Activated T-helper 1 cell treated with Interleukin-2 at 50 U/mL for 16 hours (primary cell): ENCODE results near the gene LRRC10.
A peak's percentile ranks its signal among the peaks of the same experiment; 100 is the strongest.

ENCODE experiments used
- DNase-seq: peaks from one replicate; pipeline ENCODE4 v3.0.0-alpha.2; 2020; ENCODE audit warnings: low read depth

LRRC10 gene, protein sequence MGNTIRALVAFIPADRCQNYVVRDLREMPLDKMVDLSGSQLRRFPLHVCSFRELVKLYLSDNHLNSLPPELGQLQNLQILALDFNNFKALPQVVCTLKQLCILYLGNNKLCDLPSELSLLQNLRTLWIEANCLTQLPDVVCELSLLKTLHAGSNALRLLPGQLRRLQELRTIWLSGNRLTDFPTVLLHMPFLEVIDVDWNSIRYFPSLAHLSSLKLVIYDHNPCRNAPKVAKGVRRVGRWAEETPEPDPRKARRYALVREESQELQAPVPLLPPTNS

DNA sequence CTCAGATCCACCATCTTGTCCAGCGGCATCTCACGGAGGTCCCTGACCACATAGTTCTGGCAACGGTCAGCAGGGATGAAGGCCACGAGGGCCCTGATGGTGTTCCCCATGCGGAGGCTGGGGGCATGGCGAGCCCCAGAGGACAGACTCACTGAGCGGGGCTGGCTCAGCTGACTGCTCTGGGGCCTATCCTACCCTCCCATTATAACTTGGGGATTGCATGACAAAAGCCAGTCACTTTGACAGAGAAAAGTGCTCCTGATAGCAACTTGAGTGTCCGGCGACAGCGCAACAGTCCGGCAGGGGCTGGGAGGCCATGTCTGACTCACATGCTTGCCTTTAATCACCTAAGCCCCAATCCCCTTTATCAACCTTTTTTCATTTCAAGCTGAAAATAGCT is at the start of gene LRRC10:
Gene LRRC10, minus strand, starts transcription at position 179 of the 400 bp plus-strand sequence. Its CDS starts 69 bp downstream, at position 110.
- DNase-seq, result no peak

DNA sequence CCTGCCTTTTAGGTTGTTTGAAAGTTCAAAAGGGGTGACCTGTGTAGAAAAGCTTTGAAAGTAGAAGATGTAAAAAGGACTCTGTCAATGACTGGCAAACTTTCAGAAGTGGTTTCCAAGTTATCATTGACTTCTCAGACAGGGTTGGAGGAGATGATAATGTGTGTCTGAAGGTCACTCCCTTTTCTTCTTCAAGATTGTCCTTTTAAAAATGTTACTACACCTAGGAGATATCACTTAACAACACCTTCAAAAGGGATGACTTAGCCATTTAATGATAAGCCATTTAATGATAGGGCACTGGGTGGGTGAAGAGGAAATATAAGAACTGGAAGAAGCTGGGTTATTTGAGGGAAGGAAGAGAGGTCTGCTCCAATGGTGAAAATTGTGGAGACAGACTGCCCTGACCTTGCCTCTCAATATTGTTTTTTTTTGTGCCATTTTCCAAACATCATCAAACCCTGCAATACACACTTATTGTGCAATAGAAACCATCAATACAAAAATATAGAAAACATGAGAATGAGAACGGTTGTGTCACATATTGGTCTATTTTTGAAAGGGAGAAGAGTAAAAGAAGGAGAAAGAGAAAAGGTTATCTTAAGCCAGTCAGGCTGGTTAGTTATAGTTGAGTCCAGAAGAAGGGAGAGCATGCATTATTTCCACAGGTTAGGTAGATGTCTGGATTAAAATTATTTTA is 49.6 kb upstream of the LRRC10 start:
- DNase-seq, result no peak

DNA sequence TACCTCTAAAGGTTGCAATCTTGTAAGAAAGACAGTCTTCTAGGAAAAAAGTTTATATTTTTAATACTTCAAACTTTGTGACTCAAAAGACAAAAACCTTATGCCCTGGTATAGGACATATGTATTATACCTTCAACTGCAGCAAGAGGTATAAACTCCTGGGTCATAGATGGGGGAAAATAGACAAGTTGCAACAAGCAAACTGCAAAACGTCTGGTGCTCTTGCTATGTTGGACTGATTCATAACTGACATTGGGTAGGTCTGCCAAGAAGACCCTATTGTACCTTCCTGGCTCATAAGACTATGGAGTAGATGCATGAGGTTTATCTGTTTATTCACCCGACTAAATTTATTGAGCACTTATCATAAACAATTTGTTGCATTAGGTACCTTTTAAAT is 47.5 kb upstream of the LRRC10 start:
- DNase-seq, result no peak

DNA sequence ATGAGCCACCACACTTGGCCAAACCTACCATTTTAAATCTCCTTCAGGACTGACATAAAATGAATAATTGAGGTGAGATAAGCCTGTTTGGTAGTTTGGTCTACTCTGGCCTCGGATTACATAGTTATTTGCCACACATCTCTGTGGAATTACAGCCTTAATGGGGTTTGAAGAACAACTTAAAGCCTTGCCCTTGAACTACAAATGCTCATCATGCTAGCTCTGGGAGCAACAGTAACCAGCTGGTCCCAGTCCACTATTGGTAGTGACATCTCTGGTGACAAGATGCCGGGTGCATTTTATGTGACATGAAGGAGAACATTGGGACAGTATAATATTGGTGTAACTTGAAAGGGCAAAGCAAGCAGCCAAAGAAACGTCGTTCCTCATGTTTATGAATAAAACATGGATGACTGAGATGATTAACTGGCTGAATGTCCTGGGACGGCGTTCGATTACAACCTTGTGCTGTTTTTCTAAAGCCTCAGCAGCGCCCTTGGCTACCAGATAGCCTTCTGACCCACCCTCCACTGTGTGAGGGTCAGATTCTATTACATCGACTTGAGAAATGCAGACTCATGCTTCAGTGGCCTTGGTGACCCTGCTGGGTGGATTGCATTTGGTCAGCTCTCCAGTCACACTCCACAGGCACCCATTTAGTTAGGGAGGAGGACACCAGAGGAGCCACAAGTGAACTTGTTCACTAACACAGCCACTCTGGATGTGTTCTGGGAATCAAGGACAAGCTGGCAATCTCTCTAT is 46.9 kb upstream of the LRRC10 start:
- no peak for DNase-seq

DNA sequence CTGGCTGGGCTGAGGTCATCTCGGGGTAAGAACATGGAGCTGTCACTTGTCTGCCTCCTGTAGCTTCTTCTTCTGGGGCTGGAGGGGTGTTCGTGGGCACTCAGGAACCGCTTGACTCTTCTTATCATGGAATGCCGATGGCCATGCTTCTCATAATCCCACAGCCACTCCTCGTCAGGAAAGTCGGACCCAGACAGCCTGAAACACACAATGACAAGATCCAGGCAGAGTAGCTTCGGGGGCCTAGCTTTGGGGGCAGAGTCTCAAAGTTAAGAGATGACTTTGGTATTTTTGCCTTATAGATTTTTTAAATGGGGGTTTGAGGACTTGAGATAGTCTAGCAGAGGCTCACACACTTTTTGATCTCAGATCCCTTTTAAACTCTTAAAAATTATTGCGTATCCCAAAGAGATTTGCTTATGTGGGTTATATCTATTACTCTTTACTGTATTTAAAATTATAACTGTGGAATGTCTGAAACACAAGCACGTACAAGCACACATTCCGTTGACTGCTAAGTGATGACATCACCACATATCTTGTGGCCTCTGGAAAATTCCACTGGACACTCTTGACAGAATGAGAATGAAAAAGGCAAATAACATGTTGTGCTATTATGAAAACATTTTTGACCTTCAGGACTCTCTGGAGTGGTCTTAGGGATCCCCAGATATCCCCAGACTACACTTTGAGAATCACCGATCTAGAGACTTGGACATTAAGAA is 45.1 kb upstream of the LRRC10 start:
- DNase-seq, result no peak

DNA sequence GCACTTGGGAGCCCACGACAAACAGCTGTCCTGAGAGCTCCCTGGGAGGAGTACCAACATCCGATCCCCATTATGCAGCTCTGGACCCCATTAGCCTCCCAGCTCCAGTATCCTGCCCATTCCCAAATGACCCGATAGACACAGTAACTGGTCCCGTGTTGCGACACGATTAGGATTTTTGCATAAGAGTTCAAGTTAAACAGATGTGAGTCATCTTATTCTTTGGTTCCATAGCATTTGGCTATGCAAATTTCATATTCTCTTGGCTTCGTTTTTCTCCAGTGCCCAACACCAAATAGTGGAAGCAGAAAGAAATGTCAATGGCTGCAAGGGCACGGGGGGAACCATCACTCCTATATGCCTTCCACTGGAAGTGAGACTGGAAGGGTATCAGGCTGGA is 43.0 kb upstream of the LRRC10 start:
- DNase-seq, result no peak

DNA sequence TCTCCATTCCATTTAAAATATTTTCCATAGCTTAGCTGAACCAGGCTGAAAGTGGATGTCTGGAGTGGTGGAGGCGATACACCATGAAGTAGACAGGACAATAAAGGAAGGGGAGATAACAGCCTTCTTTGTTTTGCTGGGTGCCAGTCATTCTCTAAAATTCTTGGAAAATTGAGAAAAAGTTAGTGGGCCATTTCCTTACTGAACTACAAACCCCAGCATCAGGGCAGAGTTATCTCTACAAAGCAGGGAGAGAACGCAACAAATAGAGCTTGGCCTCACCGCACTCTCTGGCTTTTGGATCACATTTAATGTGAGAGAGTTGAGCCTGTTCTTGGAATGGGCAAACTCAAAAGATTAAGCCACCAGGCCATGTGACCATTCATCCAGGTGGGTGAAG is 41.2 kb upstream of the LRRC10 start:
- no peak for DNase-seq

DNA sequence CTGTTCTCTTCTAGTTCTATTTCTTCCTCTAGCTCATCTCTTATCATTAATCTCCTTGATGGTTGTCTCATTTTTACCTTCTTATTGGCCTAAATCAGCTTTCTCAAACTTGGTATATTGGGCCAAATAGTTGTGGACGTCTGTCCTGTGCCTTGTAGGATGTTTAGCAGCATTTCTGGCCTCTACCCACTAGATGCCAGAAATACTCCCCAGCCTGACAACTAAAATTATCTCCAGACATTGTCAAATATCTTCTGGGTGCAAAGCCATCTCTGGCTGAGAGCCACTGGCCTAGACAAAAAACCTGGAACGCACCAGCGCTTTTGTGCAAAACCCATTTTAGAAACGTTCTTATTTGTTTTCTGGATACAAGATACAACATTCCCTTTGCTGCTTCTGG is 38.8 kb upstream of the LRRC10 start:
- DNase-seq, result no peak

DNA sequence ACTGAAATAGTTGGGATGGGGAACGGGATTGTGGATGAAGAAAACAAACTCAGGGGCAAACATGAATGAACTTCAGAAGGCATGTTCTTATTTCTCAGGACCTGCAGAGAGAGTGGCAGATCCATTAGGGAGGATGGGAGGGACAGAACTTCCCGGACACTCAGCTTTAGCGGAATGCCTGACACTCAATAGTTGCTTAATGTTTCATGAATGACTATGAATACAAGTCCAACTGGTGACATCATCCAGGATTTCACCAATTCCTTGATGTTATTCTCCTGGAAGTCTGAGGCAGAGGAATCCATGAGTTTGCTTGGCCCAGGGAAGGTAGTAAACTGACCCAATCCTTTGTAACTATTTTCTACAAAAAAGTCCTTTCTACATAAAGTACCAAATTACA is 37.8 kb upstream of the LRRC10 start:
- DNase-seq, result no peak

DNA sequence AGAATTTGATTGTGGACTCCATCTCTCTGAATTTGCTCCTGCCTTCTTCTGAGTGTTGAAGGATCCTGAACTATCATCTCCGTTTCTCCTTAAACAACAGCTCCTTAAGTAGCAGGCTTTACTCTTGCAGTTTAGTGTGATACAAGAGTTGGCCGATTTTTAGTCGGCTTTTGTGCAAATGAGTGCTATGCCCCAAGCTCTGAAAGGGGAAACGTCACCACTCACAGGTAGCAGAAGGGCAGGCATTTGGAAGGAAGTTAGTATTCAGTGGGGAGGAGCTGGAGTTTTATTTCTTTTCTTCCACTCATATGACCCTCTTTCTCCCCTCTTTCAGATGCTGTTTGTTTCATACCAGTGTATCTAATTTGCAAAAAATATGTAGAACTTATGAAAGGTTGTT is 36.5 kb upstream of the LRRC10 start:
- no peak for DNase-seq

DNA sequence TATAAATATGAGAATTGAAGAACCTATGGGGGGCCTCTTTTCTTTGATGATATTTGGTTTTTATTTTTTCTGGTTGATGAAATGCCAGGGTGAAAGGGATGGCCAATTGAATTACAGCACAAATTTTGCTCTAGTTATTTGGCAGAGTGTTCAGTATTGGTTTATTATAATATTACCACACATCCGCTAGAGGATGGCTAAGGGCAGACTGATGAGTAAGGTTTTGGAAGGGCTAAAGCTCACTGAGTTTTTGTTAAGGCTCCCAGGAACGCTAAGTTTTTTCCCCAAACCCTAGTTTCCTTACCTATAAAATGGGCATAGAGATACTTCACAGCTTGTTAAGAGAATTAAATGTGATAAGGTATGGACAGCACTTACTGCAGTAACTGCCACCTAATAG is 34.3 kb upstream of the LRRC10 start:
- DNase-seq, result no peak

DNA sequence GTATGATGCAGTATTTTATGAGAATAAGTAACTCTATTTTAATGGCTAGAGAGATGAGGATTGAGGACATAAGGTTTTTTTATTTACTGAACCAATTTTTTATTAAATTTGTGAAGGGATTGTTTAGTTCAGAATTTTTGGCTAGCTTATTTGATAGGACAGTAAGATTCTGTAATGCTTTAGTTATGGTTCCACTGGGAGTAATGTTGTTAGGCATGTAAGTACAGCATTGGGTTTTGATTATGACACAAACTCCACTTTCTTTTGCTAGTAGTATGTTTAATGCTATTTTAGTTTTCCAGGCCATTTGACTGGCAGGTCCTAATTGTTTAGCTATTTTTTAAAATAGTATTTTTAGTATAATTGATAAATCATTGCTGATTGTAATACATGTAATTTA is 33.8 kb upstream of the LRRC10 start:
- no peak for DNase-seq

DNA sequence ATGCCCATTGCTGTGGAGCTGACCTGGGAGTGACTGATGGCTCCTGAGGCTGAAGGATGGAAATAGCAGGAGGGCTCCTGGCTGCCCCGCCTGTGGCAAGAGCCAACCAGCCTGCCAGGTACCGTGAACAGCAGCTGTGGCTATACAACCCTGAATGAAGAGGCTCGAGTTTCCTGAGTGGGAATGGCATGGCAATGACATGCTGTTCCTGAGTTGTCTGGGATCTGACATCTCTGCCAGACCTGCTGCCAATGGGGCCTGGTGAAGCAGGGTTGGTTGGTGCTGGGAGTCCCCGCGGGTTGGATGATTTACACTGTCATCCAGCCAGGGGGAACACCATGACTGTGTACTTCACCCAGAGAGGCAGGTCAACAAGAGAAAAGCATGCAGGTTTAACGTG is 31.8 kb upstream of the LRRC10 start:
- no peak for DNase-seq

DNA sequence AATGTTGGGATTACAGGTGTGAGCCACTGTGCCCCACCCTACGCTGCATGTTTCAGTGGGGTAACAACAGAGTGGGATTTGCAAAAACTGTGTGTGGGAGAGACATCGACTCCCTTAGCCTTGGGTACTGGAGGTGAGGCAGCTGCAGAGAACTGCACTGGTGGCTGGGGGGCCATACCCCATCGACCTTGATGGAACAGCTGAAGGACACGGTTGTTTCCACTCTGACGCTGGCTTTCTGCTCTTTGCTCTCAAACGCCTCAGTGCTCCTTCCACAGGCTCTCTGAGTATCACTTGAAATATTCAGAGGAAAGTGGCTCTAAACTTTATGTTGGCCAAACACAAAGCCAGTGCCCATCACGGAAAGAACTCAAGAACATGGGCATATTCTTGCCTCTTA is 30.8 kb upstream of the LRRC10 start:
- DNase-seq, result no peak

DNA sequence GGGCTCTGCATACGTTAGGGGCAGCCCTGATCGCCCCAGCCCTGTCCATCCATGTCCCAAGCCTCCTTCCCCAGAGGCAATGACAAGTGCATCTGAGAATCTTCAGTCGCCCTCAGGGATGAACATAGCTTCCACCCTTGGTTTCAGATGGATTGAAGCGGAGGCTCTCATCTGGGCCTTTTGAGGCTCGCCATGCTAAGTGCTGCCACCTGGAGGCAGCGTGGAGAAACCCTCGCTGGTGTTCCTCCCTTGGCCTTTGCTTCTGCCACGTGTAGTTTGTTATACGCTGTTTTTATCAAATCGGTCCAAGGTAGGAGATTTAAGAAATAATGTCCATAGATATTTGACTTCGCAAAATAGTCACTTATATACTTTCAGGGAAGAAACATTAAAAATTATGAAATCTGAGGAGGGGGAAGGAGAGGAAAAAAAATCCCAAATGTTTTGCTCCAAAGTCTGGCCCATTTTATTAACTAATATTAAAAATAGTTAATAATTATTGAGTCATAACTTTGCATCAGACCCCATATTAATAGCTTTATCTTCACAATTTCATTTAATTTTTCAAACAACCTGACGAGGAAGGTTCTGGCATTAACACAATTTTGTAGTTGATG is 28.8 kb upstream of the LRRC10 start:
- DNase-seq, result peak; percentile 26

DNA sequence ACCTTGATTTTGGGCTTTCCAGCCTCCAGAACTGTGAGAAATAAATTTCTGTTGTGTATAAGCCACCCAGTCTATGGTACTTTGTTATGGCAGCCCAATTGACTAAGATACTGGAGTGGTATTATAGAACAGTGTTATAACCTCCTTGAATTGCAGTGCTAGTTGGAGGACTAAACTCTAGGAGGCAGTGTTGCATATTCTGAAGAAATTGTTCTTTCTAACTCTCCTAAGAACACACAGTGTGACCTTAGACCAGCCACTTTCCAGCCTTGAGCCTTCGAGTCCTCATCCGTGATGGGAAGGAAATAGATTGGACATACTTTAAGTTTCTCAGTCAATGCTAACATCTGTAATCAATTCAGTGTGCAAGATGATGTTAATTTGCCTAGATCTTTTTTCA is 22.4 kb upstream of the LRRC10 start:
- no peak for DNase-seq

DNA sequence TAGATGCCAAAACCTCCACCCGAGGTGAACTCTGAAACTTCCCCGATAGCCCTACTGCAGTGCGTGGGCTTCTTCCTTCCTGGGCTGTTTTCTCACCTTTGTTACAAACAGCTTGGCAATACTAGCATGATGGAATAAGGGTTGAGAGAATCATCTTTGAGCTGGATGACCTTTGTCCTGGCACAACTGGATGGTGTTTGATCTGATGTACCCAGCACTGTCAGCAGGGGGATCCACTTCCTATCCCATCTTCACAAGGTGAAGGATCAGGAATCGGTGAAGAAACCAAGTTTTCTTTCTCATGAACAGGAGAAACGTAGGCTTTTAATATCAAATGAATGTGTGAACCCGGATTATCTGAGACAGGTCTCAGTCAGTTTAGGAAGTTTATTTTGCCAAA is 19.5 kb upstream of the LRRC10 start:
- no peak for DNase-seq

DNA sequence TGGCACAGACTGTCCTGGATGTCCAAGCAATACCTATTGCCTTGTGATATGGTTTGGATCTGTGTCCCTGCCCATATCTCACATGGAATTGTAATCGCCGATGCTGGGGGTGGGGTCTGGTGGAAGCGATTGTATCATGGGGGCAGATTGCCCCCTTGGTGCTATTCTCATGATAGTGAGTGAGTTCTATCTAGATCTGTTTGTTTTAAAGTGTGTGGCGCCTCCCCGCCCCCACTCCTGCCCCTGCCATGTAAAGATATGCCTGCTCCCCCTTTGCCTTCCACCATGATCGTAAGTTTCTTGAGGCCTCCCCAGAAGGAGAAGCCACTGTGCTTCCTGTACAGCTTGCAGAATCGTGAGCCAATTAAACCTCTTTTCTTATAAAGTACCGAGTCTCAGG is 16.8 kb upstream of the LRRC10 start:
- no peak for DNase-seq

DNA sequence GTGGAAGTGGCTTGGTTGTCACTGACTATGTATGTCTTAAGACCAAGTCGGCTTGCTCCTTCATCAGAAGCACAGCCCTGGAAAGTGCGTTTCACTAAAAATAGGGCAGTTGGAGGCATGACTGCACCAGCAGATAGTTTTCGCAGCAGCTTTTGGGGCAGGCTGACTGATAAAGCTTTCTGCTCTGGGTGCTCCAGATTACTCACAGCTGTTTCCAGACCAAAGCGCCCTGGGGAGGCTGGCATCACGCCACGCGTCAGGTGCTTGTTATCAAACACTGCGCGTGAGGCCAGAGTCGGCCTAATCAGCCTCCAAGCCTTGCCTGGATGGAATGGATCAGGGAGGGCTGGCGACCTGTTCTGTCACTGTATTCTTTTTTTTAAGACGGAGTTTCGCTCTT is 13.3 kb upstream of the LRRC10 start:
- DNase-seq, result no peak

DNA sequence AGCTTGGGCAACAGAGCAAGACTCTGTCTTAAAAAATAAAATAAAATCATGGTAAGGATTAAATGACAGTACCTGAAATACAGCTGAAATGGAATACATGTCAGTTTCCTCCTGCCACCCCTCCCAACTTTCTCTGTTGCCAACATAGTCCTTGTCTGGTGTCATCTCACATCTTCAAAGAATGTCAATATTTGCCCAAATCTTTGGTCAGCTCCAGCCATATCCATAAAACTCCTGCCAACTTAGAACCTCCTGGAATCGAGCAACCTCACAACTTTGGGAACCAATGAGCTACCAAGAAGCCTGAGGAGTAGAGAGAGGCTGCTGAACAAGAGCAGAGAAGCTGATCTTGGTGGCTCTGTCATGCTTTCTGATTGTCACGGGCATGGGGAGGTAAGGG is 10.8 kb upstream of the LRRC10 start:
- DNase-seq, result no peak

DNA sequence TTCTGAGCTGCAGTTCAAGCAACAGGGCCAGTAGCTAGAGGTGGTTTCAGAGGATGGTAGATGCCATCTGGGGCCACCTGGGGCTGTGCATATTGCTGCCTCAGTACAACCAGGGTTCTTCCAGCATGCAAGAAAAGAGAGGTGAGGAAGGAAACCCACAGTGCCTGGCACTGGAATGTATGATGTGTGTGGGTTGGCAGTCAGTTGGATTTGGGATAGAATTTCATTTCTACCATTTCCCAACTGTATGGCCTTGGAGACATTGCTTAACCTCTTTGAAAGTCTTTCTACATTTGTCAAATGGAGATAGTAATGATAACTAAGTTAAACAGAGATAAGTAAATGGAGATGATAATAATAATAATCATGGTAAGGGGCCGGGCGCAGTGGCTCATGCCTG is 10.2 kb upstream of the LRRC10 start:
- no peak for DNase-seq

DNA sequence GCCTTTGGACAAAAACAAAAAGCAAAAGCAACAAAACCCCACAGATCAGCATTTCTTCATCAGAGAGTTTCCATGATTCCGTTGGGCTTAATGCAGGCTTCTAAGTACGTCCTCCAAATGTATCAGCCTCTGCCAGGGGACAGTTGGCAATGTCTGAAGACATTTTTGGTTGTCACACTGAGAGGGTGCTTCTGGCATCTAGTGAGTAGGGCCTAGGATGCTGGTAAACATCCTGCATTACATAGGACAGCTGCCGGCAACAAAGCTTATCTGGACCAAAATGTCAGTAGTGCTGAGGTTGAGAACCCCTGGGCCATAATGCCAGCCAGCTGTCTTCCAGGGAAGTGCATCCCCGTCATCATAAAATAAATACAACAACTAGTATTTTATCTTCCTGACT is 9.4 kb upstream of the LRRC10 start:
- DNase-seq, result no peak
